ENCODE results near the gene CIAO2B. TPM values are rescaled to one million over a fixed set of nuclear protein-coding genes. Genes with fewer than 3 reads are reported as not detected.

Gene CIAO2B
- total RNA-seq, 1 donor from 2014 or later: 54.5 TPM

GRCh38 chr16:66952430-66953110, 18.4 kb upstream of the CIAO2B start:
- no peaks in the 10 kb centered on the region for H3K36me3 Mint-ChIP-seq
- H3K9me3 Mint-ChIP-seq: peaks cover 8% of the 10 kb centered on the region
- H3K4me3 Mint-ChIP-seq: no peak overlapping the region
- peaks cover 16% of the 10 kb centered on the region for H3K4me1 Mint-ChIP-seq
- DNase-seq (ENCODE audit: low spot score in 2 of 2, unreplicated experiment in 2 of 2): no peak
- no peak overlapping the region for H3K27ac Mint-ChIP-seq
- TF ChIP-seq, protein P1, sequence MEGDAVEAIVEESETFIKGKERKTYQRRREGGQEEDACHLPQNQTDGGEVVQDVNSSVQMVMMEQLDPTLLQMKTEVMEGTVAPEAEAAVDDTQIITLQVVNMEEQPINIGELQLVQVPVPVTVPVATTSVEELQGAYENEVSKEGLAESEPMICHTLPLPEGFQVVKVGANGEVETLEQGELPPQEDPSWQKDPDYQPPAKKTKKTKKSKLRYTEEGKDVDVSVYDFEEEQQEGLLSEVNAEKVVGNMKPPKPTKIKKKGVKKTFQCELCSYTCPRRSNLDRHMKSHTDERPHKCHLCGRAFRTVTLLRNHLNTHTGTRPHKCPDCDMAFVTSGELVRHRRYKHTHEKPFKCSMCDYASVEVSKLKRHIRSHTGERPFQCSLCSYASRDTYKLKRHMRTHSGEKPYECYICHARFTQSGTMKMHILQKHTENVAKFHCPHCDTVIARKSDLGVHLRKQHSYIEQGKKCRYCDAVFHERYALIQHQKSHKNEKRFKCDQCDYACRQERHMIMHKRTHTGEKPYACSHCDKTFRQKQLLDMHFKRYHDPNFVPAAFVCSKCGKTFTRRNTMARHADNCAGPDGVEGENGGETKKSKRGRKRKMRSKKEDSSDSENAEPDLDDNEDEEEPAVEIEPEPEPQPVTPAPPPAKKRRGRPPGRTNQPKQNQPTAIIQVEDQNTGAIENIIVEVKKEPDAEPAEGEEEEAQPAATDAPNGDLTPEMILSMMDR (IDR thresholded peaks at IDR 0.05; ENCODE audit: unreplicated experiment): no peak
- H3K27me3 Mint-ChIP-seq (ENCODE audit: low read depth): peaks cover 8% of the 10 kb centered on the region

DNA sequence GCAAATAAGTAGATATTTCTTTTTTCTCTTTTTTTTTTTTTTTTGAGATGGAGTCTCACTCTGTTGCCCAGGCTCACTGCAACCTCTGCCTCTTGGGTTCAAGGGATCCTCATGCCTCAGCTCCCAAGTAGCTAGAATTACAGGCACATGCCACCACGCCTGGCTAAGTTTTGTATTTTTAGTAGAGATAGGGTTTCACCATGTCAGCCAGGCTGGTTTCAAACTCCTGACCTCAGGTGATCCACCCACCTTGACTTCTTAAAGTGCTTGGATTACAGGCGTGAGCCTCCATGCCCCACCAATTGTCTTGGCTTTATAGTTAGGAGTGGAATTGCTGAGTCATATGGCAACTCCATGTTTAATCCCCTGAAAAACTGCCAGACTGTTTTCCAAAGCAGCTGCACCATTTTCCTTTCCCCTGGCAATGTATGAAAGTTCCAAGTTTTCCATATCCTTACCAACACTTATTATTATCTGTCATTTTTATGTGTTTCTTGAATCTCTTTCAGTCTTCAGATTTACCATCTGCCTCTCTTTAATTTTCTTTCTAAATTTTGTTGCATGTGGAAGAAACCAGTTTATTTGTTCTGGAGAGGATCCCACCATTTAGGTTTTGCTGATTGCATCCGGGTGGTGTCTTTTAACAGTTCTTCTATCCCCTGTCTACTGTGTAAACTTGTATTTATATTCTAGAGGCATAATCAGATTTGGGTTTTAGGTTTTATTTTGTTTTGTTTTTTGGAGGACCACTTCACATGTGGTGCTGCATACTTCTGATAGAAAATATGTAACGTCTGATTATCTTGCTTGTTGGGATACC, 17.0 kb upstream of the CIAO2B start:
- H3K27me3 Mint-ChIP-seq (ENCODE audit: low read depth): peaks cover 7% of the 10 kb centered on the region
- H3K27ac Mint-ChIP-seq: no peak overlapping the region
- TF ChIP-seq, protein P1 (IDR thresholded peaks at IDR 0.05; ENCODE audit: unreplicated experiment): no peak
- DNase-seq (ENCODE audit: low spot score in 2 of 2, unreplicated experiment in 2 of 2): no peak
- no peaks in the 10 kb centered on the region for H3K36me3 Mint-ChIP-seq
- H3K4me1 Mint-ChIP-seq: peaks cover 14% of the 10 kb centered on the region
- H3K4me3 Mint-ChIP-seq: no peak overlapping the region
- H3K9me3 Mint-ChIP-seq: peaks cover 8% of the 10 kb centered on the region

DNA sequence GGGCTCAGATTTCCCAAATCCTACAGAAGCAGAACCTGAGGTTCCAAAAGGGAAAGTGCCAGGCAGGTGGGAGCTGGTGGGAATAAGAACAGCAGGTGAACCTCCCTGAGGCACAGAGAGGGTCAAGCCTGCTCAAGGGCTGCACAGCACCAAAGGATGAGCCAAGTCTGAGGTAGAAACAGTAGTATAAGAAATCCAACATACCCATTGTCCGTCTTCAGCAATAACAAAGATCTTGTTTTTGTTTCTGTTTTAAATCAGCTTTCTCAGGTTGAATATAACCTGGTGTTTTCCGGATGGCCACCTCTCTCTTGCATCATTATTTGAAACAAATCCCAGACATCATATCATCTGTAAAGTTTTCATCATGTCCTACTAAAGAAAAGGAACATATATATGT, 16.2 kb upstream of the CIAO2B start:
- no peak for DNase-seq (ENCODE audit: low spot score in 2 of 2, unreplicated experiment in 2 of 2)
- no peaks in the 10 kb centered on the region for H3K36me3 Mint-ChIP-seq
- H3K4me1 Mint-ChIP-seq: peaks cover 7% of the 10 kb centered on the region
- H3K4me3 Mint-ChIP-seq: no peak overlapping the region
- H3K27ac Mint-ChIP-seq: no peak overlapping the region
- TF ChIP-seq, protein P1 (IDR thresholded peaks at IDR 0.05; ENCODE audit: unreplicated experiment): no peak
- H3K9me3 Mint-ChIP-seq: peaks cover 8% of the 10 kb centered on the region
- H3K27me3 Mint-ChIP-seq (ENCODE audit: low read depth): peaks cover 7% of the 10 kb centered on the region

DNA sequence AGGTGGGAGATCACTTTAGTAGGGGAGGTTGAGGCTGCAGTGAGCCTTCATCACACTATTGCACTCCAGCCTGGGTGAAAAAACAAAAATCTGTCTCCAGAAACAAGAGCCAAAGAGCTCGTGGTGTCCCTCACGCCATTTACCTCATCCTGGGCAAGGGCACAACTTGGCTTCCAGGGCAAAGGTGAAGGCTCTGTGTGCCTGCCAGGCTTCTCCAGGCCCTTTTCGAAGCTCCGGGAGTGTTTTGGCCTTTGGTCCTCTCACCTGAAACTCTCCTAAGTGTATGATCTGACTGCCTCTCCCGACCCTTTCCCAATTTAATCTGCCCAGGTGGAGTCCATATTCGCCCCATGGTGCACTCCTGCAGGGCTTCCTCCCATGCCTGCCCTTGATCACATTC, 15.3 kb upstream of the CIAO2B start:
- TF ChIP-seq, protein P1 (IDR thresholded peaks at IDR 0.05; ENCODE audit: unreplicated experiment): no peak
- H3K27me3 Mint-ChIP-seq (ENCODE audit: low read depth): peaks cover 7% of the 10 kb centered on the region
- DNase-seq (ENCODE audit: low spot score in 2 of 2, unreplicated experiment in 2 of 2): no peak
- H3K4me3 Mint-ChIP-seq: no peak overlapping the region
- peaks cover 2% of the 10 kb centered on the region for H3K4me1 Mint-ChIP-seq
- H3K9me3 Mint-ChIP-seq: peaks cover 8% of the 10 kb centered on the region
- no peaks in the 10 kb centered on the region for H3K36me3 Mint-ChIP-seq
- H3K27ac Mint-ChIP-seq: no peak overlapping the region

GRCh38 chr16:66948837-66949225, 14.6 kb upstream of the CIAO2B start:
- Mint-ChIP-seq H3K4me1 (peaks cover under 1% of the 10 kb centered on the region), H3K4me3 (no peak overlapping the region), H3K36me3 (no peaks in the 10 kb centered on the region), H3K9me3 (peaks cover 8% of the 10 kb centered on the region), H3K27me3 (ENCODE audit: low read depth) (peaks cover 5% of the 10 kb centered on the region), H3K27ac (no peak overlapping the region)
- TF ChIP-seq, protein P1 (IDR thresholded peaks at IDR 0.05; ENCODE audit: unreplicated experiment): no peak
- no peak for DNase-seq (ENCODE audit: low spot score in 2 of 2, unreplicated experiment in 2 of 2)

Measured in mesothelial cell of epicardium (in vitro differentiated cells).